Ovary (tissue), 3 donors: ENCODE data around the gene RBBP8.

ENCODE experiments used
- EP300 ChIP-seq: sonication (generic); formaldehyde crosslinking; IDR thresholded peaks from one replicate; pipeline ENCODE4 v1.6.1; 2017; ENCODE audit warnings: antibody characterized with exemption
- TF ChIP-seq, protein P1 (sequence below), 3 donors: fragments of 450-650 bp in 2 of 3; fragments of 200-600 bp in 1 of 3; IDR thresholded peaks; one replicate each; pipeline versions ENCODE4 v1.5.1 to v1.8.0; 2016 to 2022; ENCODE audit warnings: antibody characterized with exemption in 3 of 3, mild to moderate bottlenecking in 1 of 3
- donor health status: DM: no; HTN: no; CAD: no.

DNA sequence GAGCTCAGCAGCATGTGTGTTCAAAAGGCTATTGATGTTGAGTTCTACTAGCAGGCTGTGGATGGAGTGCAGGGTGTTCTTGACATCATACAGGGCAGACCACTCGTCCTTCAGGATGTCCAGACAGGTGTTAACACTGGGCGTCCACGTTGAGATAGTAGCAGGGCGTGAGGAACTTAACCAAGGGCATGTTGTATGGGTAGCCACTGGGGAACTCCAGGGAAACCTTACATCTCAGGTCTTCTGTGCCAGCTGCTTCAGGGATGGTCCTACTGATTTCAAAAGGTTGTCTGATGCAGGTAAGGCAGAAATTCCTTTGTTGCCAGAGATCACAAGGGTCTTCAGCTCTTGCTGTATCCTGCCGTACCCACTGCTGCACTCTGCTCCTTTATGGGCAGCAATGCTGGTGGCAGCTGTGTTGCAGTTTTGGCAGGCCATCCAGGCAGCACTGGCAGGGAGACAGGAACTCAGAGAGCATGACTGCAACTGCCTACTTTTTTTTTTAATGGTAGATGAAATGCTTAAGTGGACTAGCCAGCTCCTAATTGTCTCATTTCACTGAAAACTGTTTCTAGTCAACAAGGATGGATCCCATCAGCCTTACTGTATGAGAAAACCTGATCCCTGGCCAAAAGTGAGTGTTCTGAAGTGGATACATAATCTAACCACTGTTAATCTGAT is 32.4 kb upstream of the RBBP8 start:
- no peak for TF ChIP-seq EP300
- TF ChIP-seq, protein P1, sequence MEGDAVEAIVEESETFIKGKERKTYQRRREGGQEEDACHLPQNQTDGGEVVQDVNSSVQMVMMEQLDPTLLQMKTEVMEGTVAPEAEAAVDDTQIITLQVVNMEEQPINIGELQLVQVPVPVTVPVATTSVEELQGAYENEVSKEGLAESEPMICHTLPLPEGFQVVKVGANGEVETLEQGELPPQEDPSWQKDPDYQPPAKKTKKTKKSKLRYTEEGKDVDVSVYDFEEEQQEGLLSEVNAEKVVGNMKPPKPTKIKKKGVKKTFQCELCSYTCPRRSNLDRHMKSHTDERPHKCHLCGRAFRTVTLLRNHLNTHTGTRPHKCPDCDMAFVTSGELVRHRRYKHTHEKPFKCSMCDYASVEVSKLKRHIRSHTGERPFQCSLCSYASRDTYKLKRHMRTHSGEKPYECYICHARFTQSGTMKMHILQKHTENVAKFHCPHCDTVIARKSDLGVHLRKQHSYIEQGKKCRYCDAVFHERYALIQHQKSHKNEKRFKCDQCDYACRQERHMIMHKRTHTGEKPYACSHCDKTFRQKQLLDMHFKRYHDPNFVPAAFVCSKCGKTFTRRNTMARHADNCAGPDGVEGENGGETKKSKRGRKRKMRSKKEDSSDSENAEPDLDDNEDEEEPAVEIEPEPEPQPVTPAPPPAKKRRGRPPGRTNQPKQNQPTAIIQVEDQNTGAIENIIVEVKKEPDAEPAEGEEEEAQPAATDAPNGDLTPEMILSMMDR (IDR thresholded peaks at IDR 0.05) = no peak
